SKM-1 treated with dmso at 0.1 percent for 144 hours (cell line): ENCODE data around the gene PTGER3.
"Not testable (repeated sequence)": the region's sequence is repeated elsewhere in the genome, so short reads cannot be mapped to it uniquely, and the experiment has no call there.

ENCODE experiments used
- DNase-seq: peaks from one replicate; lab custom pipeline; 2025; ENCODE audit not compliant: unreplicated experiment; lab: John Stamatoyannopoulos, UW

The PTGER3 gene

DNA sequence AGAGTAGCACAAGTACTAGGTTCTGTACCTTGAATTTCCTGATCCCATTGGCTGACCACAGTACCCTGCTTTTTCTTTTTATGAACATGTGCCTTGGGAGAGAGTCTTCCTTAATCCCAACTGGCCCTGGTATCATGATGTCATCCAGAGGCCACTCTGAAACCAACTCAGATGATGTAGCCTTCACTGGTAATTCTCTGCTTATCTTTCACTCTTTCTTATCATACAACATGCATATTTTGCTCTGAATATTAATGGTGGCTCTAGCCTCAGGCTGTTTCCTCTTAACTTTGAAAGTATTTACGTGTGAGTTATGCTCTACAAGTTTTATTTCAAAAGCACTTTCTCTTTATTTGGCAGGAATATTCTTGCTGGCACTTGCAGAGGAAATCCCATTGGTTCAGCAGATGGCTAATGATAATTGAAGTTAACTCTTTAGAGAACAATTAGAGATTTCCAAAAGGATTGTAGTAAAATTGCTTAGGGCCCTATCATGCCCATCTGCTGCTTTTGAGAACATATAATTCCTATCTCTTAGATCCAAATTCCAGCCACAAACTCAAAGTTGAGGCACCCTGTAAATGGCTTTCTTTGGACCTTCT, 86.1 kb downstream of the PTGER3 start:
- no peak for DNase-seq

DNA sequence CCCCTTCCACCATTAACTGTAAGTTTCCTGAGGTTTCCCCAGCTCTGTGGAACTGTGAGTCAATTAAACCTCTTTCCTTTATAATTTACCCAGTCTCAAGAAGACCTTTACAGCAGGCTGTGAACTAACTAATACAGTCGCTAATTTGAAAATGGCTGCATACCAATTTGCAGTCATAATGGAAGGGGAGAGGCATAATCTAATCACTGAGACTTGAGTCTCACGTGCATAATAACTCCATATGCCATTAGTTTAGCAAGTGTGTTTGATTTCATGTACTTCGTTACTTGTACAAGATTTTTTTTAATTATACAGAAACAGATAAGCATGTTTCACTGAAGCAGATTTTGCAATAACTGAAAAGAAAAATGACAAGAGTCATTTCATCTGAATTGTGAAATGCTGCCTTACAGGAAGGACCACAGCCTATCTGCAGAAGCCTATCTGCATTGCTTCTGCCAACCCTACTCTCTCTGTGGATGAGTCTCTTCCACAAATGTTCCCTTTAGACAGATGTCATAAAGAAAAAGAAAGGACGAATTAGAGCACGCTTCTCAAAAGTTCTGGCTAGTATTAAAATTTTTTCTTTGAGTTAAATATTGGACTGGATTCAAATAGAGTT, 99.1 kb downstream of the PTGER3 start:
- DNase-seq, result no peak

DNA sequence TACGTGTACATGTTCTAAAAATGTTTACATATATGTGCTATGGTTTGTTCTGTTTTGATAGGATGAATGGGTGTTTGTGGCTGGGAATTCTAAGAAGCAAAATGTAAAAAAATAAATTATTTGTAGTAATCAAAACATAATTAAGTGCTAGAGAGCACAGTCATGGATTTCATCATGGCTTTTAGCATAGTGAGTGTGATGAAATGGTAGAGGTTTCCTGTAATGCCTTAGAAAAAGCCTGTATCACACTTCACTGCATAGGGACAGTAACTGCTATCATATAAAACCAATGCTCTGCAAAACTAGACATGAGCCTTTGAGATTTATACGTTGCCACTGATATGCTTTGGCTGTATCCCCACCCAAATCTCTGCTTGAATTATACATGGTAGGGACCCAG, 99.8 kb downstream of the PTGER3 start:
- no peak for DNase-seq

DNA sequence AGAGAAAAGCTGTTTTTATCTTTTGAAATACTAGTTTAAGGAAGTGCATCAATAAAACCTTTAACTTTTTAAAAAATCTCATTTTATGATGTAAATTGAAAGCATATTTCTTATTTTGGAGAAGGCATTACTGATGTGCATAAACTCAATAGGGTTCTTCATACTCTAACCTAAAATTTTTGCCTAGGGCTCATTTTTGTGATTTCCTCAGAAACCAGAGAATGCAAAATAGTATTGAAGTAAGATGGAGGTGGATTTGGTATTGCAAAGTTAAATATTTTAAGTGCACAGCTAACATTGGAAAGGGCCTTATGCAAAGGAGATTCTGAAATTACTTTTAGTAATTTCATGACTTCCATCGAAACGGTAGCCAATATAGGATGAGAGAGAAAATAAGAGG, 101.9 kb downstream of the PTGER3 start:
- no peak for DNase-seq

DNA sequence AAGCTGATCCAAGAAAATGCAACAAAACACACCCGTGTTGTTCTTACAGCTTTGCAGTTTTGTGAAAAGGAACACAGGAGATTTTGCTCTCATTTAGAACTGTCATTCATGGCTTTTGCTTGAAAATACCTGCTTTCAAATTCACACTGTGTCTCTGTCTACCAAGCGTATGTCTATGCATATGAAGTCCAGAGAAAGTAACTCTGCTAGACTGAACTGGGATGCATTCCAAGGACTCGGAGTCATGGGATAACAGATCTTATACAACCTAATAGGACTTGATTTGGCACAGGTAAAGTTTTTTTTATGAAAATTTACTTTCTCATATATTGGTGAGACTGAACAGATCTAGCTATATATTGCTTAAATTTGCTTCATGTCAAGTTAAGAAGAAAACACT, 102.4 kb downstream of the PTGER3 start:
- DNase-seq, result no peak

DNA sequence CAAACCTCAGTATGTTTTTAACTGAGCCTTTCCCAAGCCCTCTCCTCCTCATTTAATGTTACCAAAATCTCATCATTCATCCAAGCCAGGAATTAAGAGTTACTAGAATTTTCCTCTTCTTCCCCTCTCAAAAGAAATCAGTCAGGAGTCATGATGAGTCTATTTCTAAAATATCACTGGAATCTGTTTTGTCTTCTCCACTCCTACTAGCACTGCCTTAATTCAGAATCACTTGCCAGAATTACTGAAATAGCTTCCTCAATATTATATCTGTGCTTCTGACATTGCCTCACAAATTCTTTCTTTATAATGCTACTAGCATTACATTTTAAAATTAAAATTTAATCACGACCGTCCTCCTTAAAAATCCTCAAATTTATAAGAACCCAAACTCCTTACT, 106.1 kb downstream of the PTGER3 start:
- DNase-seq, result no peak

DNA sequence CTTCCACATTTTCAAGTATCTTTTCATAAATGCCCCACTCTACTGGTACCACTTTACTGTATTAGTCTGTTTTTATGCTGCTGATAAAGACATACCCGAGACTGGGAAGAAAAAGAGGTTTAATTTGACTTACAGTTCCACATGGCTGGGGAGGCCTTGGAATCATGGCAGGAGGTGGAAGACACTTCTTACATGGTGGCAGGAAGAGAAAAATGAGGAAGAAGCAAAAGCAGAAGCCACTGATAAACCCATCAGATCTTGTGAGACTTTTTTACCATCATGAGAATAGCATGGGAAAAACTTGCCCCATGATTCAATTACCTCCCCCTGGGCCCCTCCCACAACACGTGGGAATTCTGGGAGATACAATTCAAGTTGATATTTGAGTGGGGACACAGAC, 107.2 kb downstream of the PTGER3 start:
- DNase-seq, result not testable (repeated sequence)

DNA sequence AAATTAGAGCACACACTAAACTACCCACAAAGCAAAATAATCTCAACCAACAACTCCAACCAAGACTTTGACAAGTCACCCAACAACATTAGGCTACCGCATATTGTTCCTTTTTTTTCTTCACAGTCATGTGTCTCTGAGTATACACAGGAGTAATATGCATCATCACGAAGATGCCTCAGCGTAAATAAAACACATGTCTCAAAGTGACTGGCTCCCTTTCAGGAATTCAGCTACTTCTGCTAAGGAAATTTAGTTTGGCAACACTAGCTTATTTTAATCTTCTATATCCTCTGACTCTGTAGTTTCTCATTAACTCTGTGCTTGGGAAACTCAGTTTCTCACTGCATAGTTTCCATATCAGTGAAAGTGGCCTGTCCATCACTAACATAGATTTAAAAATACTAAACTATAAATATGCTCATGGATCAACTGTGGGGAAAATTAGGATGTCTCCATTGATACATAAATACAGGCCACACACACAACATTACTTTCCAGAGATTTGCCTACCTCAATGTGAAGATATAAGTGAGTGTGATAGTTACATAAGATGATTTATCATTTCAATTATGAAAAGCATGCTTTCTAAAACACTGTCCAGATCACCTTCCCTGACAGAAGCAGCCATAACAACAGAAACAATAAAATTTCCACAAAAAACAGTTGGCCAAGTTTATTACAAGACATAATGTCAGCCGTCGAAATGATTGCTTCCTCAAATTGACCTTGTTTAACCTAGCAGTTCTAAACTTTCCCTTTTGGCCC, 113.2 kb downstream of the PTGER3 start:
- no peak for DNase-seq

DNA sequence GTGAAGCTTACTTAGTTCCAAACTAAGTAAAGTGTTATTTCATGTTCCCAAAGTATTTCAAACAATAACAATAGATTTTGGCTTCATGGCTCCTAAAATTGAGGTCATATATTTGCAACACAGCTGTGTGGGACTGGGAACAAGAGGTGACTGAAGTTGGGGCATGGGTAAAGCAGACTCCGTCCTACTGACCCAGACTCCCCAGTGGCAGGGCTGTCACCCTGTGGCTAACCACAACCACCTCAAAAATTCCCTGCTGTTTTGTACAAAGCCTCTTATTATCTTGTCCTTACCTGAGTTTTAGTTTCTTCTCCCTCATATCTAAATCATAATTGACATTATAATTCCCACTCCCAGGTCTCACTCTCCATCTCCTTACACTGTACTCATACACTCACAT, 117.6 kb downstream of the PTGER3 start:
- no peak for DNase-seq

DNA sequence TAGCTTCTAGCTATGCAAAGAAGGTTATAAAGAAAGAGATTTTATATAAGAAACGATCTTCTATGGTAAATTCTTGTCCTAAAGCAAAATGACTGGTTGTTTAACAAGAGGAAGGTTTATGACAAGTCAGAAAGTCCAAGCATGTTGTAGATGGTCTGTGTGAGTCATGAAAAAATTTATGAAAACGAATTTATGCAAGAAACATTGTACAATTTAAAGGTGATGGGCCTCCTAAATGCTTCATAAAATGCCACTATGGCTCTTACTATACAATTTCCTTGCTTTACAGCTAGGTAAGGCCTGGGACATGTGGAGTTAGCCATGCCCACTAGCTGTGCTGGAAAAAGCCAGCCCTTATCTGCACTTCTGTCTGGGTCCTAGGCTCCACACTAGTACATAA, 125.4 kb downstream of the PTGER3 start:
- no peak for DNase-seq
